Activated CD8-positive, alpha-beta T cell treated with anti-CD3 and anti-CD28 coated beads for 36 hours (primary cell): ENCODE measurements around the gene PIP5K1B. TPM values are rescaled to one million over a fixed set of nuclear protein-coding genes. Genes with fewer than 3 reads are reported as not detected.

Experiments used
- ATAC-seq: fragments of 200-7000 bp; cut with Tn5 transposase; one replicate; pipeline ENCODE4 v1.10.0; 2021; ENCODE audit warnings: mild to moderate bottlenecking, moderate library complexity
- CTCF ChIA-PET: fragments of 350-600 bp; sonication (Branson Sonifier 250); formaldehyde crosslinking; loops from one replicate; lab custom pipeline; 2021; ENCODE audit warnings: antibody characterized with exemption; lab: Charles Lee
- POLR2A ChIA-PET: fragments of 350-600 bp; sonication (Branson Sonifier 250); formaldehyde crosslinking; loops from one replicate; lab custom pipeline; 2021; ENCODE audit warnings: antibody characterized with exemption; lab: Charles Lee
- DNase-seq: peaks from one replicate; pipeline ENCODE4 v3.0.0-alpha.2; 2020
- H3K27ac Mint-ChIP-seq: one replicate; pipeline ENCODE4 v1.8.0; 2021; ENCODE audit warnings: mild to moderate bottlenecking, mixed read lengths
- H3K27me3 Mint-ChIP-seq: one replicate; pipeline ENCODE4 v1.8.0; 2021; ENCODE audit warnings: mixed read lengths
- H3K36me3 Mint-ChIP-seq: one replicate; pipeline ENCODE4 v1.8.0; 2021; ENCODE audit warnings: low read depth, mixed read lengths
- H3K4me1 Mint-ChIP-seq: one replicate; pipeline ENCODE4 v1.8.0; 2021; ENCODE audit warnings: low read depth, mixed read lengths
- H3K4me3 Mint-ChIP-seq: one replicate; pipeline ENCODE4 v1.8.0; 2021; ENCODE audit warnings: mild to moderate bottlenecking, moderate library complexity, mixed read lengths
- H3K9me3 Mint-ChIP-seq: one replicate; pipeline ENCODE4 v1.8.0; 2021; ENCODE audit warnings: mixed read lengths
- intact Hi-C: fragments of 100-400 bp; cut with micrococcal nuclease; formaldehyde crosslinking; loops from one replicate; pipeline ENCODE4 v1.10.0; 2022
- total RNA-seq, 2 experiments: library from RNA; stranded (reverse); gene quantifications; one replicate each; pipeline ENCODE4 v1.2.3, GENCODE V29; 2021
- TF ChIP-seq, protein P1 (sequence below): fragments of 200-600 bp; IDR thresholded peaks from one replicate; pipeline ENCODE4 v1.8.0; 2022; ENCODE audit warnings: antibody characterized with exemption, mild to moderate bottlenecking

The PIP5K1B gene
- total RNA-seq, 2 experiments from 2014 or later, result 0.43 to 0.98 TPM

DNA sequence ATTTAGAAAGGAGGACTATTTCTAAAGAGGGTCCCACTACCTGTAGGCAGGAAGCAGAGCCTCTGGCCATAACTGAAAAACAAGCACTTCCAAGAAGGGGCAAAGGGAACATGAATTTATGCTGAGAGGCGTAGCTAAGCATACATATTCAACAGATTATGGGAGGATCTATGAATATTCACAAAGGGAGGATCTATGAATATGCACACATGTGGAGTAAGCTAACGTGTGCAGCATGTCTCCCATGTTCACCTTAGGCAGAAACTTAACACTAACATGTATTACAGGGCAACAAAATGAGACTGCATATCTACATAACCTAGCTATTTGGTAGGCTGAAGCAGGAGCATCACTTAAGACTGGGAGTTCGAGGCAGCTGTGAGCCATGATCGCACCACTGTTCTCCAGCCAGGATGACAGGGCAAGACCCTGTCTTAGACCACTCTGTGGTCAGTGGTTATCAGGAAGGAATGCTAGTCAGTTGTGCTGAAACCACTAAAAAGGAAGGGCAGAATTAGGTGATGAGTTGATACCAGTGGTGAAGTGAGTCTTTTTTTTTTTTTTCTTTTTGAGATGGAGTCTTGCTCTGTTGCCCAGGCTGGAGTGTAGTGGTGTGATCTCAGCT is 351.3 kb downstream of the PIP5K1B start:
- intact Hi-C loops, result no loop called here
- no peak overlapping the region for H3K4me3 Mint-ChIP-seq
- CTCF ChIA-PET, result interaction anchor here (1.1 to 14.7 kb wide), 3 partner anchors 16 to 137 kb away, joined by 3 to 174 read pairs (median 3); no protein-coding TSS in a partner anchor
- peaks cover 6% of the 10 kb centered on the region for H3K4me1 Mint-ChIP-seq
- H3K27ac Mint-ChIP-seq, result no peak overlapping the region
- DNase-seq (no peak), ATAC-seq (no peak)
- TF ChIP-seq, protein P1, sequence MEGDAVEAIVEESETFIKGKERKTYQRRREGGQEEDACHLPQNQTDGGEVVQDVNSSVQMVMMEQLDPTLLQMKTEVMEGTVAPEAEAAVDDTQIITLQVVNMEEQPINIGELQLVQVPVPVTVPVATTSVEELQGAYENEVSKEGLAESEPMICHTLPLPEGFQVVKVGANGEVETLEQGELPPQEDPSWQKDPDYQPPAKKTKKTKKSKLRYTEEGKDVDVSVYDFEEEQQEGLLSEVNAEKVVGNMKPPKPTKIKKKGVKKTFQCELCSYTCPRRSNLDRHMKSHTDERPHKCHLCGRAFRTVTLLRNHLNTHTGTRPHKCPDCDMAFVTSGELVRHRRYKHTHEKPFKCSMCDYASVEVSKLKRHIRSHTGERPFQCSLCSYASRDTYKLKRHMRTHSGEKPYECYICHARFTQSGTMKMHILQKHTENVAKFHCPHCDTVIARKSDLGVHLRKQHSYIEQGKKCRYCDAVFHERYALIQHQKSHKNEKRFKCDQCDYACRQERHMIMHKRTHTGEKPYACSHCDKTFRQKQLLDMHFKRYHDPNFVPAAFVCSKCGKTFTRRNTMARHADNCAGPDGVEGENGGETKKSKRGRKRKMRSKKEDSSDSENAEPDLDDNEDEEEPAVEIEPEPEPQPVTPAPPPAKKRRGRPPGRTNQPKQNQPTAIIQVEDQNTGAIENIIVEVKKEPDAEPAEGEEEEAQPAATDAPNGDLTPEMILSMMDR, result no peak
- H3K9me3 Mint-ChIP-seq, result no peaks in the 10 kb centered on the region
- POLR2A ChIA-PET, result no interaction called here
- no peaks in the 10 kb centered on the region for H3K27me3 Mint-ChIP-seq
- H3K36me3 Mint-ChIP-seq, result peaks cover 34% of the 10 kb centered on the region

DNA sequence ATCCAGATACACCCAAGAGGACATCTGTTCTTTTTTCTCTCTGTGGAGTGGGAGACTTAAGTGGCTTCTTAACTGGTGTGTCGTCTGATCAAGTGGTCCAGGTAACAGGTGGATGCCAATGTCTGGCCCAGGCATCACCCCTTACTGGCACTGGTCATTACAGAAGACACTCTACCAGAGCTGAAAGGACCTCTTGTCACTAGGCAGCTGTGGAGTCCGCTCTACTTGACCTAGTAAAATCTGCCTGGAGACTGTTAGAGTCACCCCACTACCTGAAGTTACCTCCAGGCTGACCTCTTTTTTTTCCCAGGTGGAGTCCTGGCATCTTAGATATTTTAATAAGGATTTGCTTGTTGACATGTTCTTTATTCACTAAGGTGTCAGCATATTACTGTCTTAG is 353.1 kb downstream of the PIP5K1B start:
- peaks cover 34% of the 10 kb centered on the region for H3K36me3 Mint-ChIP-seq
- no peak overlapping the region for H3K27ac Mint-ChIP-seq
- POLR2A ChIA-PET, result no interaction called here
- H3K4me1 Mint-ChIP-seq, result peaks cover 6% of the 10 kb centered on the region
- no peaks in the 10 kb centered on the region for H3K9me3 Mint-ChIP-seq
- intact Hi-C loops, result no loop called here
- H3K27me3 Mint-ChIP-seq, result no peaks in the 10 kb centered on the region
- no peak overlapping the region for H3K4me3 Mint-ChIP-seq
- TF ChIP-seq, protein P1, result no peak
- no peak for ATAC-seq
- CTCF ChIA-PET, result interaction anchor here (0.6 to 14.7 kb wide), 2 partner anchors 135 to 194 kb away, joined by 3 to 174 read pairs; no protein-coding TSS in a partner anchor
- DNase-seq, result no peak

Other genes starting within 250 kb of the PIP5K1B start
- not detected for gene TMEM252, start 164.4 kb upstream of the PIP5K1B start, total RNA-seq